GM12892 (cell line): Measurements from ENCODE around the gene LRRC27.

Source experiments
- POLR2A ChIP-seq: IDR thresholded peaks from 2 replicates; pipeline ENCODE4 v1.6.1; 2011; ENCODE audit warnings: low read depth, low read length, control low read depth
- POLR2AphosphoS5 ChIP-seq: IDR thresholded peaks from 2 replicates; pipeline ENCODE4 v1.6.1; 2011; ENCODE audit warnings: low read depth, low read length, control low read depth
- TAF1 ChIP-seq: IDR thresholded peaks from 2 replicates; pipeline ENCODE4 v1.6.1; 2011; ENCODE audit warnings: low read depth, mild to moderate bottlenecking, control low read depth, low read length, borderline replicate concordance

DNA sequence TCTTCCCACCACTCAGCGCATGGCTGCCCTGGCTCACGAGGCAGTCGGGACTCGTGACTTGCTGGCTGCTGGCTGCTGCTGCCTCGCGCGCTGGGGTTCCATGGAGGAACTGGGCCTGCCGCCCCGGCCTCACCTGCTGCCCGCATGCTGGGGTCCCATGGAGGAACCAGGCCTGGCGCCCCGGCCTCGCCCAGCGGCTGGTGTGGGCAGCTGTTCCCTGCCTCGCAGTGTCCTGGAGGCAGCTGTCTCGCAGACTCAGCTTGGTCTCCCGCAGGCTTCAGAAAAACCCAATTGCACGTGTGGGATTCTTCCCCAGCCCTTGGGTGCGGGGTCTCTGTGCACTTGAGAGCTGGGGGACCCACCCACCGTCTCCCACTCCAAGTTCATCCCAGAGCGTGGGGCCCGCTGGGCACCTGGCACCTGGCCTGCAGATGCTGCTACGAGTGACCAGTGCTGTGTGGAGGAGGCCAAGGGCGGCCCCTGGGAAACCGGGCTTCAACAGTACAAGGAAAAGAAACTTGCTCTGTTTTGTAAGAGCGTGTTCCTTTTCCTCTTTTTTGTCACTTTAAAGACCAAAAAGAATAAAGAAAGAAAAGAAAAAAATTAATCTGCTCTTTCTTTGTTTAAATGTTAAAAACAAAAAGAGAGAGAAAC lies 85.4 kb downstream of the LRRC27 start:
- TF ChIP-seq POLR2AphosphoS5: no peak
- TF ChIP-seq POLR2A: no peak
- TF ChIP-seq TAF1: no peak
